ENCODE results near the gene ZP4.

DNA sequence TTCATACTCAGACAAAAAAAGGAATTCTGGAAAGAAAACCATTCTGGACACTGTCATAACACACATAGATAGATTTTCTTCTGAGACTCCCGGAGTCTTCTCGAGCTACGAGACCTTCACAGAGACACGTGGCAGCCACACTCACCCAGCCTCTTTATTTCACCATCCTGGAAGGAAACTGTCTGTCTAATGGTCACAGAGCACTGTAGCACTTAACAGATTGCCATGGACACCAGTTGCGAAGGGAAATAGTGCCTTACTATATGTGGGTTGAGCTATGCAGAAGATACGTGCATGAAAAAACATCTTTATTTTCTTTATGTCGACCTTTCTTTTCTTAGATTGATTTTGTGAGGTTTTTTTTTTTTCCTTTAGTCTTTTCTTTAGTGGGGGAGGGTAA, 57.9 kb downstream of the ZP4 start:
- TF ChIP-seq, protein P1, sequence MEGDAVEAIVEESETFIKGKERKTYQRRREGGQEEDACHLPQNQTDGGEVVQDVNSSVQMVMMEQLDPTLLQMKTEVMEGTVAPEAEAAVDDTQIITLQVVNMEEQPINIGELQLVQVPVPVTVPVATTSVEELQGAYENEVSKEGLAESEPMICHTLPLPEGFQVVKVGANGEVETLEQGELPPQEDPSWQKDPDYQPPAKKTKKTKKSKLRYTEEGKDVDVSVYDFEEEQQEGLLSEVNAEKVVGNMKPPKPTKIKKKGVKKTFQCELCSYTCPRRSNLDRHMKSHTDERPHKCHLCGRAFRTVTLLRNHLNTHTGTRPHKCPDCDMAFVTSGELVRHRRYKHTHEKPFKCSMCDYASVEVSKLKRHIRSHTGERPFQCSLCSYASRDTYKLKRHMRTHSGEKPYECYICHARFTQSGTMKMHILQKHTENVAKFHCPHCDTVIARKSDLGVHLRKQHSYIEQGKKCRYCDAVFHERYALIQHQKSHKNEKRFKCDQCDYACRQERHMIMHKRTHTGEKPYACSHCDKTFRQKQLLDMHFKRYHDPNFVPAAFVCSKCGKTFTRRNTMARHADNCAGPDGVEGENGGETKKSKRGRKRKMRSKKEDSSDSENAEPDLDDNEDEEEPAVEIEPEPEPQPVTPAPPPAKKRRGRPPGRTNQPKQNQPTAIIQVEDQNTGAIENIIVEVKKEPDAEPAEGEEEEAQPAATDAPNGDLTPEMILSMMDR (conservative IDR thresholded peaks at IDR 0.05; ENCODE audit: low read depth, low read length), result no peak
- TF ChIP-seq EZH2 (IDR thresholded peaks at IDR 0.05; ENCODE audit: borderline replicate concordance, low read depth, low read length, poor library complexity, severe bottlenecking), result no peak

Data from A673 (cell line).